Measurements from ENCODE around the gene CACNB4. TPM values are rescaled to one million over a fixed set of nuclear protein-coding genes. Genes with fewer than 3 reads are reported as not detected.

Gene CACNB4
- total RNA-seq, 1 experiment from 2014 or later: 1.7 TPM

GRCh38 chr2:151907286-151908203 is 191.3 kb downstream of the CACNB4 start:
- Histone ChIP-seq H3K4me3 (ENCODE audit: low read depth in 2 of 2, low read length in 2 of 2) (no peak overlapping the region), H3K4me1 (ENCODE audit: control insufficient read depth, insufficient read depth, low read length) (no peaks in the 10 kb centered on the region), H3K27ac (ENCODE audit: low read length) (no peak overlapping the region), H3K27me3 (ENCODE audit: control insufficient read depth, insufficient read depth, low read length) (no peaks in the 10 kb centered on the region; the same call in 1 of the 2 replicates), H3K36me3 (ENCODE audit: control insufficient read depth, insufficient read depth, low read length) (no peaks in the 10 kb centered on the region), H3K9me3 (ENCODE audit: control insufficient read depth, insufficient read depth, low read depth, low read length) (no peaks in the 10 kb centered on the region)
- in situ Hi-C loops (cut with HindIII; ENCODE audit: low pct_unique_long_range_greater_than_20kb, low sequenced_read_pairs) (no loop called here), intact Hi-C loops (cut with micrococcal nuclease; ENCODE audit: unreplicated experiment) (no loop called here)
- TF ChIP-seq SIN3A (IDR thresholded peaks at IDR 0.05; ENCODE audit: borderline replicate concordance, insufficient read depth, low read depth, low read length): no peak
- no peak for TF ChIP-seq POLR2AphosphoS5 (IDR thresholded peaks at IDR 0.05; ENCODE audit: low read depth, low read length)
- TF ChIP-seq REST (IDR thresholded peaks at IDR 0.05; ENCODE audit: insufficient read depth in 1 of 2, low read depth in 2 of 2, low read length in 1 of 2): no peak
- no peak for TF ChIP-seq TCF7L2 (IDR thresholded peaks at IDR 0.05; ENCODE audit: low read depth, low read length)
- TF ChIP-seq CTCF (IDR thresholded peaks at IDR 0.05): no peak
- ChIA-PET POLR2A (no interaction called here), CTCF (no interaction called here)
- ATAC-seq: no peak
- DNase-seq (ENCODE audit: low read depth, low spot score): no peak
- BruUV-seq (replicated peaks): no TSS peak

GRCh38 chr2:151906633-151906998 is 192.2 kb downstream of the CACNB4 start:
- Histone ChIP-seq H3K9me3 (ENCODE audit: control insufficient read depth, insufficient read depth, low read depth, low read length) (no peaks in the 10 kb centered on the region), H3K4me3 (ENCODE audit: low read depth in 2 of 2, low read length in 2 of 2) (no peak overlapping the region), H3K27me3 (ENCODE audit: control insufficient read depth, insufficient read depth, low read length) (no peaks in the 10 kb centered on the region; the same call in 1 of the 2 replicates), H3K27ac (ENCODE audit: low read length) (no peak overlapping the region), H3K4me1 (ENCODE audit: control insufficient read depth, insufficient read depth, low read length) (no peaks in the 10 kb centered on the region), H3K36me3 (ENCODE audit: control insufficient read depth, insufficient read depth, low read length) (no peaks in the 10 kb centered on the region)
- ChIA-PET POLR2A (no interaction called here), CTCF (interaction anchor here (0.7 kb wide), 1 partner anchor 25 kb away, joined by 3 read pairs; no protein-coding TSS in a partner anchor)
- no TSS peak for BruUV-seq (replicated peaks)
- TF ChIP-seq TCF7L2 (IDR thresholded peaks at IDR 0.05; ENCODE audit: low read depth, low read length): no peak
- no peak for TF ChIP-seq CTCF (IDR thresholded peaks at IDR 0.05)
- TF ChIP-seq POLR2AphosphoS5 (IDR thresholded peaks at IDR 0.05; ENCODE audit: low read depth, low read length): no peak
- DNase-seq (ENCODE audit: low read depth, low spot score): no peak
- in situ Hi-C loops (cut with HindIII; ENCODE audit: low pct_unique_long_range_greater_than_20kb, low sequenced_read_pairs): no loop called here
- intact Hi-C loops (cut with micrococcal nuclease; ENCODE audit: unreplicated experiment): no loop called here
- ATAC-seq: no peak

All from Panc1 (cell line).